Brain microvascular endothelial cell (primary cell): ENCODE data around the gene TRIM2.

Source experiments
- DNase-seq: peaks from one replicate; pipeline ENCODE4 v3.0.0-alpha.2; 2020
- H3K27ac ChIP-seq: fragments of 250-450 bp; sonication (Bioruptor Pico); 2 replicates; pipeline ENCODE4 v1.5.1; 2020; ENCODE audit warnings: mild to moderate bottlenecking, moderate library complexity
- H3K27me3 ChIP-seq: fragments of 250-450 bp; sonication (Bioruptor Pico); replicated peaks from 2 replicates; pipeline ENCODE4 v1.5.1; 2020; ENCODE audit warnings: mild to moderate bottlenecking
- H3K36me3 ChIP-seq: fragments of 250-450 bp; sonication (Bioruptor Pico); replicated peaks from 2 replicates; pipeline ENCODE4 v1.5.1; 2020; ENCODE audit warnings: mild to moderate bottlenecking
- H3K4me3 ChIP-seq: 2 replicates; pipeline ENCODE4 v1.5.1; 2011; ENCODE audit warnings: low read depth, mild to moderate bottlenecking, control low read depth, low read length, moderate library complexity
- CTCF ChIP-seq: IDR thresholded peaks from 2 replicates; pipeline ENCODE4 v1.5.1; 2011; ENCODE audit warnings: low read depth, mild to moderate bottlenecking, moderate library complexity, low read length, control low read depth, inconsistent platforms; ENCODE audit errors: missing control alignments
- in situ Hi-C: cut with HindIII; loops from 2 replicates; pipeline ENCODE4 v1.10.0; 2017; ENCODE audit warnings: low sequenced_read_pairs, low pct_ligation_motif_present

TRIM2 gene

GRCh38 chr4:153242839-153243324 is 38.6 kb downstream of the TRIM2 start:
- no peaks in the 10 kb centered on the region for H3K36me3 ChIP-seq
- TF ChIP-seq CTCF = no peak
- no peak for DNase-seq
- H3K4me3 ChIP-seq = no peak overlapping the region
- H3K27ac ChIP-seq = no peak overlapping the region
- in situ Hi-C loops = no loop called here
- no peaks in the 10 kb centered on the region for H3K27me3 ChIP-seq

- Histone ChIP-seq H3K27me3 (no peaks in the 10 kb centered on the region), H3K4me3 (no peak overlapping the region), H3K36me3 (no peaks in the 10 kb centered on the region), H3K27ac (no peak overlapping the region)
- DNase-seq = no peak
- no peak for TF ChIP-seq CTCF
- in situ Hi-C loops = no loop called here
Measured at GRCh38 chr4:153243468-153243867, 39.2 kb downstream of the TRIM2 start.

GRCh38 chr4:153244969-153245368 is 40.7 kb downstream of the TRIM2 start:
- no peaks in the 10 kb centered on the region for H3K36me3 ChIP-seq
- in situ Hi-C loops = no loop called here
- H3K4me3 ChIP-seq = no peak overlapping the region
- no peak for TF ChIP-seq CTCF
- H3K27ac ChIP-seq = no peak overlapping the region
- no peaks in the 10 kb centered on the region for H3K27me3 ChIP-seq
- no peak for DNase-seq

- TF ChIP-seq CTCF = no peak
- in situ Hi-C loops = no loop called here
- H3K36me3 ChIP-seq = no peaks in the 10 kb centered on the region
- H3K27me3 ChIP-seq = no peaks in the 10 kb centered on the region
- no peak overlapping the region for H3K4me3 ChIP-seq
- no peak overlapping the region for H3K27ac ChIP-seq
- no peak for DNase-seq
Measured at GRCh38 chr4:153245775-153246174, 41.5 kb downstream of the TRIM2 start.

- Histone ChIP-seq H3K4me3 (no peak overlapping the region), H3K27me3 (no peaks in the 10 kb centered on the region), H3K27ac (no peak overlapping the region), H3K36me3 (no peaks in the 10 kb centered on the region)
- DNase-seq = no peak
- TF ChIP-seq CTCF = no peak
- in situ Hi-C loops = no loop called here
Measured at GRCh38 chr4:153246446-153247115, 42.3 kb downstream of the TRIM2 start.

GRCh38 chr4:153247116-153247490 is 42.9 kb downstream of the TRIM2 start:
- no peak for TF ChIP-seq CTCF
- H3K36me3 ChIP-seq = no peaks in the 10 kb centered on the region
- no peak overlapping the region for H3K27ac ChIP-seq
- in situ Hi-C loops = no loop called here
- H3K27me3 ChIP-seq = no peaks in the 10 kb centered on the region
- DNase-seq = no peak
- no peak overlapping the region for H3K4me3 ChIP-seq
